ENCODE results near the gene TMEM59L.

Gene TMEM59L

DNA sequence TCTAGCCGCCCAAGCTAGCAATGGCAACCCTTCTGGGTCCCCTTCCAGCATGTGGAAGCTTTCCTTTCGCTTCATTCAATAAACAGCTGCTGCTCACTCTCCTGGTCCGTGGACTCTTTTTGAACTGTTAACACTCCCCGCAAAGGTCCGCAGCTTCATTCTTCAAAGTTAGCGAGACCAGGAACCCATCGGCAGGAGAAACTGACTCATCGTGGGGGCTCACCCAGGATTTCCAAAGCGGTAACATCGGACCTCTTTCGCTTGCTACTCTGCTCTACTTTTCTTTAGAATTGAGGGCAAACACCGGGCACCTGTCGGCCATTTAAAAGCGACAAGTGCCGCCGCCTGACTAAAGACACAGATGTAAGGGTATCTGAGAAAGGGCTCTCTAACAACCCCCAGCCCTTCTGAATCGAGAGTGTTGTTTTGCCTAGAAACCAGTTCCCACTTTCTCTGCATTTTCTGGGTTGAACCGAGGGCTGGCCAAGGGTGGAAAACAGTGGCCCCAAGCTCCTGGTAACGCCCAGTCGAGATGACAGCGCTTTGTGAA lies 35.2 kb upstream of the TMEM59L start:
- TF ChIP-seq, protein P1, sequence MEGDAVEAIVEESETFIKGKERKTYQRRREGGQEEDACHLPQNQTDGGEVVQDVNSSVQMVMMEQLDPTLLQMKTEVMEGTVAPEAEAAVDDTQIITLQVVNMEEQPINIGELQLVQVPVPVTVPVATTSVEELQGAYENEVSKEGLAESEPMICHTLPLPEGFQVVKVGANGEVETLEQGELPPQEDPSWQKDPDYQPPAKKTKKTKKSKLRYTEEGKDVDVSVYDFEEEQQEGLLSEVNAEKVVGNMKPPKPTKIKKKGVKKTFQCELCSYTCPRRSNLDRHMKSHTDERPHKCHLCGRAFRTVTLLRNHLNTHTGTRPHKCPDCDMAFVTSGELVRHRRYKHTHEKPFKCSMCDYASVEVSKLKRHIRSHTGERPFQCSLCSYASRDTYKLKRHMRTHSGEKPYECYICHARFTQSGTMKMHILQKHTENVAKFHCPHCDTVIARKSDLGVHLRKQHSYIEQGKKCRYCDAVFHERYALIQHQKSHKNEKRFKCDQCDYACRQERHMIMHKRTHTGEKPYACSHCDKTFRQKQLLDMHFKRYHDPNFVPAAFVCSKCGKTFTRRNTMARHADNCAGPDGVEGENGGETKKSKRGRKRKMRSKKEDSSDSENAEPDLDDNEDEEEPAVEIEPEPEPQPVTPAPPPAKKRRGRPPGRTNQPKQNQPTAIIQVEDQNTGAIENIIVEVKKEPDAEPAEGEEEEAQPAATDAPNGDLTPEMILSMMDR (IDR thresholded peaks at IDR 0.05; ENCODE audit: low read depth, low read length): no peak
- no peak overlapping the region for H3K4me3 ChIP-seq (ENCODE audit: low read depth, low read length)

GRCh38 chr19:18580311-18580710 lies 32.4 kb upstream of the TMEM59L start:
- no peak overlapping the region for H3K4me3 ChIP-seq (ENCODE audit: low read depth, low read length)
- TF ChIP-seq, protein P1 (IDR thresholded peaks at IDR 0.05; ENCODE audit: low read depth, low read length): no peak

GRCh38 chr19:18586306-18586705 lies 26.4 kb upstream of the TMEM59L start:
- H3K4me3 ChIP-seq (ENCODE audit: low read depth, low read length): no peak overlapping the region
- TF ChIP-seq, protein P1 (IDR thresholded peaks at IDR 0.05; ENCODE audit: low read depth, low read length): no peak

DNA sequence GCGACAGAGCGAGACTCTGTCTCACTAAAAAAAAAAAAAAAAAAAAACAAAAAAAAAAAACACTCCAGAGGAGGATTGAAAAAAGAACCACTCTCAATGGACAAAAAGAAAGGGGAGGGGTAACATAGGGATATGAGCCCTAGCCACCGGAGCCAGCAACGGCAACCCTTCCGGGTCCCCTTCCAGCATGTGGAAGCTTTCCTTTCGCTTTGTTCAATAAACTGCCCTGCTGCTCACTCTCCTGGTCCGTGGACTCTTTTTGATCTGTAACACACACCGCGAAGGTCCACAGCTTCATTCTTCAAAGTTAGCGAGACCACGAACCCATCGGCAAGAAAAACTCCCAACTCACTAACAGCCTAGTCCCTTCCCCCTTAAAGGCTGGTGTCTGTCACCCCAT lies 25.1 kb upstream of the TMEM59L start:
- TF ChIP-seq, protein P1 (IDR thresholded peaks at IDR 0.05; ENCODE audit: low read depth, low read length): no peak
- H3K4me3 ChIP-seq (ENCODE audit: low read depth, low read length): no peak overlapping the region

DNA sequence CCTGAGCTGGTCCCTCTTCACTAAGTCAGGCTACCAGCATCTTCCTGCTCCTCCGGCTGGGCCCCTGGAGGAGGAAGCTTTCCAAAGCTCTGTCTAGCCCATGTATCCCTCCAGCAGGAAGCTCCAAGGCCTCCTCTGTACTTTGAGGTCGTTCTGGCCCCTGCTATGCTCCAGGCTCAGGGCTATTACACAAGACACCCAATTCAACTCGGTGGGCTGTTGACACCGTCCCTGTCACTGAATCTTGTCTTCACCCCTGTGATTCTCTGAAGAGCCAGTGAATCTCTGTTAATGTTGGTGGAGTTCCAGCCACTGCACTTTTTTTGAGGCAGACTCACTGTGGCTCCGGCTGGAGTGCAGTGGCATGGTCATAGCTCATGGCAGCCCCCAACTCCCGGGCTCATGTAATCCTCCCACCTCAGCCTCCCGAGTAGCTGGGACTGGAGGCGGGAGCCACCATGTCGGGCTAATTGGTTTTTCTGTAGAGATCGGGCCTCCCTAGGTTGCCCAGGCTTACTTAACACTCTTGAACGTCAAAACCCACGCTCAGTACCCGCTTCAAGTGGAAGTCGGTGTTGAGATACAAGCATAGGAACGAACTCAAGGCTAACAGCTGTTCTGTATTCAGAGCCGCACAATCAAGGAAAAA lies 24.6 kb upstream of the TMEM59L start:
- peak overlapping the region; percentile 79 for H3K4me3 ChIP-seq (ENCODE audit: low read depth, low read length)
- TF ChIP-seq, protein P1 (IDR thresholded peaks at IDR 0.05; ENCODE audit: low read depth, low read length): no peak

GRCh38 chr19:18588611-18589379 lies 23.9 kb upstream of the TMEM59L start, which contains the start of gene REX1BD:
REX1BD (plus strand) TSS chr19:18588798; CDS start chr19:18588802, 4 bp downstream.
- H3K4me3 ChIP-seq (ENCODE audit: low read depth, low read length): peak within 1 kb of the TSS; percentile 79
- TF ChIP-seq, protein P1 (IDR thresholded peaks at IDR 0.05; ENCODE audit: low read depth, low read length): peak; percentile 84

Data from WI38 (cell line).